ENCODE measurements around the gene RINL.

RINL gene

GRCh38 chr19:38848299-38849146 is 29.6 kb downstream of the RINL start:
- DNase-seq, result no peak

- DNase-seq, result no peak
Observed at GRCh38 chr19:38846097-38846496, 32.0 kb downstream of the RINL start.

DNA sequence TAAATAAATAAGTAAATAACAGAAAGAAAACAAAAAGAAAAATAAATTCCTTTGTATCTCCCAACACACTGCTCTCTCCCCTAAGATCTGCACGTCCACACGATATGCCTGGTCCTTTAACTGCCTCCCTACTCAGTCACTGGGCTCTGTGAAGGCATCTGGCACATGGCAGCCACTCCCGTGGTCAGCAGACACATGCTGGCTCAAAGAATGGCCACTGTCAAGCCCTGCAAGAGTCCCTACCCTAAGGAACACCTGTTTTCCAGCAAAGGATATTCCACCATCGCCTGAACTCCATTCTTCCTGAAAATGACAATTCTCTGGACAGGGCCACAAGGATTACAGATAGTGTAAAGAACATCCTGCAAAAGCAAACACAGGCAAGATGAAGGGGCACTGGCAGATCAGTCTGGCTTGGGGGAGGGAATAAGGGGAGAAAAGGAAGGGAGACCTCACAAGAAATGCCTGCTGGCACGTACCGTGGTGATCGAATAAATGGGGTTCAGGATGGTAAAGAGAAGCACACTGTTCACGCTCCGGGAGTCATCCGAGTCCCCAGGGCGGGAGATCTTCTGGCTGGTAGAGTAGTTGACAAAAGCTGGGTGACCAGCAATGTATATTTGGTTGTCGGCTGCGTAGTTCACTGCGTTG is 32.6 kb downstream of the RINL start:
- DNase-seq, result no peak

GRCh38 chr19:38844093-38844686 is 33.9 kb downstream of the RINL start:
- DNase-seq, result no peak

DNA sequence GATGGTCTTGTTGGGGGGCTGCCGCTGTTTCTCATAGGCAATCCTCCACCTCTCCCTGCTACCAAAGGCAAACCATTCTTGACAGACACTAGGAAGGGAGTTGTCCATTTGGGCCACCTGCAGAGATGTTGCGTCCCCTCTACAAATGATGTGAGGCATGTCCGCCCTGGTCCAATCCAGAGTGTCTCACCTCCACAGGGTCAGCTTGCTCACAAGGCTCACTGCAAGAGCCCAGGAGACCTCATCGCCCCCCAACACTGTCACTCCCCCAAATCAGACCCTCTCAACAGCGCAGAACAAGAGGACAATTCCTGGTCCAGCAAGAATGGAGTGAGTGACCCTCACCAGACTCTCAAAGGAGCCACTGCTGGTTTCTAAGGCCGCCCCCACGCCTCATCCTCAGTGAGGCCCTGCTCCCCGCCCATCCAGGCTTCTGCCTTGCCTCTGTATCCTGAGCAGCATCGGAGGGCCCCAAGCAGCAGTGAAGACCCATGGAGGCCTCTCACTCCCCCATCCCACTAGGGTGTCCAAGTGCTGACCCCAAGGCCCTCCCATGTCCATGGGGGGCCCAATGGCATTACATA is 34.8 kb downstream of the RINL start:
- DNase-seq, result no peak

GRCh38 chr19:38842439-38843174 is 35.5 kb downstream of the RINL start:
- DNase-seq, result no peak

DNA sequence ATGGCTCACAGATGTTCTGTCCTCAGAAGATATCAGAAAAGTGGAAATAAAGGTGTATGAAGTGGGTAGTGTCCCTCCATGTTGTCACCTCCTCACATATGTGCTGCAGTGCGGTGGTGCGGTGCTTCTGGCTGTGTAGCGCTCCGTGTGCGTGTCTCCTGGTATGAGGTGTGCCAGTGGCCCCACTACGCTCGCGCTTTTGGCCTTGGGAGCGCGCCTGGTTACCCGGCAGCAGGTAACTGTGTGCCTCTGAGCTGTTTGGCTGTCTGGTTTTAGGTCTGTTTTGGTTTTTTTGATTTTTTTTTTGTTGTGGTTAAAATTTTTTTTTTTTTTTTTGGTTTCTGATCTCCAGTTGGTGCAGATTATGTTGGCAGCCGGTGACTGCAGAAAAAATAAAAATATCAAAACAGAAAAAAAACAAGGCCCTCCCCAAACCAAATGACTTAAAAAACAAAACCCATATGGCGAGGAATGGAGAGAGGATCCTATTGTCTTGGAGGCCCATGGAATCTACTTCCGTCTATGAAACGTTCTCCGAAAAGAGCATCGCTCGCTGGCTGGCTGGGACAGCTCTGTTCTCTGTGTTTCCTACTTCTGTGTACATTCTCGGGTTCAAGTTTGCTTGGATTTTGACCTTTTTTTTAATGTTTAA is 36.2 kb downstream of the RINL start:
- no peak for DNase-seq

GRCh38 chr19:38841180-38841766 is 36.8 kb downstream of the RINL start:
- no peak for DNase-seq

DNA sequence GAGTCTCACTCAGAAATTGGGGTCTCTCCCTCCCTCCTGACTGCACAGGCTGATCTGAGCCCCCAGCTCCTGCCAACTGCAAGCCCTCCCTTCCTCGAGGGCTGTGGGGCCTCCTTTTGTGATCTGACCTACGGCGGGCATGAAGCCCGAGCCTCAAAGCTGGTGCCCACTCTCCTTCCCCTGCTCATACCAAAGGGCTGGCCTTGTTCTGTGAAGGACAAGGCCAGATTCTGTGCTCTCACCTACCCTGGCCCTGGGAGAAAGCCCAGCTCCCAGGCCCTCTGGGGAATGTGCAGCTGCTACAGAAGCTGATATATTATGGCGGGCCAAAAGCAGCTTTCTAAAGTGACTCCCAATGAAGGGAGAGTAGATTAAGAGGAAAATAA is 37.5 kb downstream of the RINL start:
- DNase-seq, result no peak

DNA sequence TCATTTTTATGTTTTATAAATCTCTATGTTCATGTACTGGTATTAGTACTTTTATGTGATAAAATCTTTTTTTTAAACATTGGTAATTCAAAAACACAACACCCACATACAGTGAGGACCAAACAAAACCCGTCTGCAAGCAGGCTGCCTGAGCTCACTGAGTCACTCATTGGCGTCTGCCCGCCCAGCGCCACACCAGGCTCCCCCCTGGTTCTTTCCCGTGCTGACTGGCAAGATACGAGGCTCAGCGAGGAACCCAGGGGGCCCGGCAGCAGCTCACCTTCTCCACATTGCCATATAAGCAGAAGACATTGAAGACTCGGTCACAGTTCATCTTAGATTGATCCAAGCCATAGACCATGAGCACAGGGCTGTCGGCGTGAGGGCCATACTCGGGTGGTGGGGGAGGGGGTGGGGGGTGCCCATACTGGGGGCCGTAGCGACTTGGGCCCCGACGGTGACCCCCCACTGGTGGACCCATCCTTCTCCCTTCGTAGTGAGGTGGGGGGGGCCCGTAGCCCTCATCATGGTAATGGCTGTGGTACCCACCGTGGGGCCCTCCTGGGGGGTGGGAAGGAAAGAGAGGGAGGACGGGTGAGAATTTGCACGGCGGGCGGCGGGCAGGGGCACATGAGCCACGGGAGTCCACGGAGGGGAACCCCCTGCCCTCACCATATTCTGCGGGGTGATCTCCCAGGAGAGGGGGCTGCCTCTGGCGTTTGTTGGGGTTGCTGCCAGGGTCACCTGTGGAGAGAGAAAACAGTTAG is 38.1 kb downstream of the RINL start:
- DNase-seq, result no peak

- no peak for DNase-seq
Observed at GRCh38 chr19:38838986-38839761, 38.9 kb downstream of the RINL start.

- no peak for DNase-seq
Observed at GRCh38 chr19:38838208-38838985, 39.7 kb downstream of the RINL start.

DNA sequence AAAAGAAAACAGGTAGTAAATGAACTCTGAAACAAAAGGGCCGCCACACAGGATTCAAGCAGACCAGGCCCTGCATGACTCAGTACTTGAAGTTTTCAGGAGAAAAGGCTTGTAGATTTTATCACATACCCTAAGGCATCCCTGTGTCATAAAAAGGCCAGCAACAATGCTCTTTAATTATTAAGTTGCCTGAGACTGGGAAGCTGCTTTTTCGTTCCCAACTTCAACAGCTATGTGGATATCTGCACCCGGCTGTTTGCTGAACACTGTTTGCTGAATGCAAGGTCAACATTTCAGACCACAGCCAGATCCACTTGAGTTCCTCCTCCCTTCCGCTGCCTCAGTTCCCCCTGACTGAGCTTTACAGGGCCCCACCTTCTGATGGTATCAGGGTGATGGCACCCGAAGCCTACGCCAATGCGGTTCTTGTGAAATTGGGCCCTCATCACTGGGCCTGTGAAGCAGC is 40.4 kb downstream of the RINL start:
- DNase-seq, result no peak

DNA sequence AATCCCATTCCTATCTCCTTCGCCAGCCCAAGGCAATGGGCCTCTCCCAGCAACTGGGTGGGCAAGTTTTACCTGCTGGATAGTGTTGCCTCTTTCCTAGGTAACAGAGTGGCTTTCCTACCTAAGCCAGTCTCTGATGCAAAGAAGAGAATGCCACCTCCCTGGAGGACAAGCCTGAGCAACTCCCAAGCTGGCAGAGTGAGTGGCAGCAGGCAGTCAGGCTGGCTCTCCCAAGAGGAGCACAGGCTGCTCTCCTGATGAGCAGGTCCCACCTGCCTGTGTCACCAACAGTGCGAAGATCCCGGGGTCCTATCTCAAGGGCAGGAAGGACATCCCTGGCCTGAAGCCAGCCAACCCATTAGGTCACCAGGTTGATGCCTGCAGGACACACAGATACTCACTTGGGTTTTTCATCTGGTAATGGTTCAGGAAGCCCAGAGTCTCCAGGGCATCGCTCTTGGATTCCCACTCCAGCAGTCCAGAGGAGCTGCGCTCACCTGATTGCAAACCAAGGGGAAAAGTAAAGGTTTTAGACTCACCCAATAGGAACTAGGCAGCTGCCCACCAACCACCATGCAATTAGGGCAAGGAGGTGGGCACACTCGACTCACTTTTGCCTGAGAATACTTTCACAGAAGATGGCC is 41.0 kb downstream of the RINL start:
- DNase-seq, result no peak

DNA sequence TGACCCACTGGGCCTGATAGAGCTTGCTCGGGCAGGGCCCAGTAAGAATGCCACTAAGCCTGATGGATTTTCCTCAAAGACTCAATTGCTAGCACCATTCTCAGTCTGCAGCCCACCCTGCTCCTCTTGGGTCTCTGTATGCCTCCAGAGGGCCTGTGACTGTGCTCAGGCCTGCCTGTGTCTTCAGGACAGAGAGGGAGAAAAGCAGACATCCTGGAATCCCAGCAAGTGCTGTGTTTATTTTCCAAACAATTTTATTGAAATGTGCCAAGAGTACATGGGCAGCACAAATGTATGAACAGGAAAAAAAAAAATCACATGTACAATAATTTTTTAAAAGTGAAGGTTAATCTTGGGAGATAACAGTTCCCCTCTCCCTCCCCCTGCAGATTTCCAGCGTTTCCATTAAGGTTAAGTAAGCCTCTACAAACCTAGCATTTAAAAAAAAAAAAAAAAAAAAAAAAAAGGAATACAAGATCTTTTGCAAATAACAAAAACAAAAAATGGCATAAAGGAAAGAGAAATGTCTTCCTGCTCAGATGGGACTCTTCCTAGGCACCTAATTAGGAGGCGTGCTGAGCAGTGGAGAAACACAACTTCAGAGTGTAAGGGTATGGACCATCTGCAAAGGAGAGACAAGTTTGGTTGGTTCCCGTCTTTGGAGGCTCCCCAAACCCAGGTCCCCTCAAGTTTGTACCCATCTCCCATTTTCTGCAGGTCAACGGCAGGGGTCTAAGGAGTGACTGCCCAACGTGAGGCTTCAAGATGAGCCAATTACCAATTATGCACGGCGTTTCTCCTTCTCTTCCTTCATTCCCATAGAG is 41.7 kb downstream of the RINL start:
- DNase-seq, result no peak

GRCh38 chr19:38834590-38834989 is 43.5 kb downstream of the RINL start:
- no peak for DNase-seq

GRCh38 chr19:38834104-38834490 is 44.0 kb downstream of the RINL start:
- DNase-seq, result no peak

DNA sequence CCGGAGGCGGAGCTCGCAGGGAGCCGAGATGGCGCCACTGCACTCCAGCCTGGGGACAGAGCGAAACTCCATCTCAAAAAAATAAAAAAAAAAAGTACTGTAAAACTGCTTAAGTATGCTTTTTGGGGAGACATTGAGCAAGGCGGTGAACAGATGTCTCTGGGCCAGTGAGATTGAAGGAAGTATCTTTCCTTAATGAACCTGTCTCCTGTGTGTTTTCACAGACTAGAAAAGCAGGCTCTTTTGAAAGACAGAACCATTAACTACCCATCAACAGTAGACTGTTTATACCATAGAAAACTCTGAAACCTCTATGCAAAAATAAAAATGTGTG is 45.0 kb downstream of the RINL start:
- no peak for DNase-seq
